Measurements from ENCODE around the gene PRLH.
A peak's percentile ranks its signal among the peaks of the same experiment; 100 is the strongest.
"Not testable (repeated sequence)": the region's sequence is repeated elsewhere in the genome, so short reads cannot be mapped to it uniquely, and the experiment has no call there.

Gene PRLH

GRCh38 chr2:237581751-237582746, 15.7 kb downstream of the PRLH start:
- DNase-seq (ENCODE audit: low read depth in 2 of 2), result peak; percentile 17 to 22

GRCh38 chr2:237583385-237584295, 17.3 kb downstream of the PRLH start:
- DNase-seq (ENCODE audit: low read depth in 2 of 2), result no peak

GRCh38 chr2:237585590-237586221, 19.3 kb downstream of the PRLH start:
- DNase-seq (ENCODE audit: low read depth in 2 of 2), result no peak

- DNase-seq (ENCODE audit: low read depth in 2 of 2), result no peak
Measured at GRCh38 chr2:237588044-237588696, 21.8 kb downstream of the PRLH start.

- no peak for DNase-seq (ENCODE audit: low read depth in 2 of 2)
Measured at GRCh38 chr2:237590272-237591140, 24.1 kb downstream of the PRLH start, which contains the start of gene RAB17. RAB17 (minus strand) TSS chr2:237590734; CDS start chr2:237586154, 4,580 bp downstream.

- DNase-seq (ENCODE audit: low read depth in 2 of 2), result no peak
Measured at GRCh38 chr2:237591141-237591881, 24.9 kb downstream of the PRLH start.

- no peak for DNase-seq (ENCODE audit: low read depth in 2 of 2)
Measured at GRCh38 chr2:237592425-237592980, 26.1 kb downstream of the PRLH start.

- DNase-seq (ENCODE audit: low read depth in 2 of 2), result no peak
Measured at GRCh38 chr2:237593036-237593435, 26.7 kb downstream of the PRLH start.

- no peak for DNase-seq (ENCODE audit: low read depth in 2 of 2)
Measured at GRCh38 chr2:237593596-237594320, 27.4 kb downstream of the PRLH start.

- no peak for DNase-seq (ENCODE audit: low read depth in 2 of 2)
Measured at GRCh38 chr2:237594514-237594871, 28.1 kb downstream of the PRLH start.

GRCh38 chr2:237595829-237596519, 29.6 kb downstream of the PRLH start:
- not testable (repeated sequence) for DNase-seq (ENCODE audit: low read depth in 2 of 2)

- no peak for DNase-seq (ENCODE audit: low read depth in 2 of 2)
Measured at GRCh38 chr2:237596520-237597195, 30.3 kb downstream of the PRLH start.

- no peak for DNase-seq (ENCODE audit: low read depth in 2 of 2)
Measured at GRCh38 chr2:237597196-237598145, 31.1 kb downstream of the PRLH start.

- no peak for DNase-seq (ENCODE audit: low read depth in 2 of 2)
Measured at GRCh38 chr2:237598468-237599208, 32.3 kb downstream of the PRLH start.

GRCh38 chr2:237599465-237600110, 33.2 kb downstream of the PRLH start:
- DNase-seq (ENCODE audit: low read depth in 2 of 2), result no peak
